ENCODE measurements around the gene PPOX.

PPOX gene

DNA sequence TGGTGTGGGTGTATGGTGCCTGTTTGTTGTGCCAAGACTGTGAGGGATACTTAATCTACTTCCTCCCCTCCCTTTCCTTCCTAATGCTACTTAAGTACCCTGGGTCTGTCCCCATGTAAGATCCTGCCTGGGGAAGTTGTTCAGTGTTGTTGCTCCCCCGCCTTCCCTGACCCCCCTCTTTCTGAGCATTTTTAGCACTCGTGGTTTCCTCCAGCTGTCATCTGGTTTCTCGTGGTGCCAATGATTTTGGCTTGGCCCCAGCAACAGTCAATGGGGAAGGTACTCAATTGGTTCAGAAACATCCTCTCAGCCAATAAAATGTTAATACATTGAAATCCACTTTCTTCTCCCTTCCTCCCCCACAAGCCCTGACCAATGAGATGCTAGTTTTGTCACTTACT, 19.1 kb downstream of the PPOX start:
- Histone ChIP-seq H3K27ac (peak overlapping the region in 1 of 2 donors; percentile 81), H3K4me3 (no peak overlapping the region)
- no peak for DNase-seq (ENCODE audit: low spot score)
- no peak for TF ChIP-seq CTCF (IDR thresholded peaks at IDR 0.05)

- no peak for DNase-seq (ENCODE audit: low spot score)
- peak overlapping the region; percentile 21 to 81 for H3K27ac ChIP-seq
- H3K4me3 ChIP-seq = no peak overlapping the region
- TF ChIP-seq CTCF (IDR thresholded peaks at IDR 0.05) = no peak
These were observed 19.6 kb downstream of the PPOX start for GRCh38 chr1:161185732-161186311.

GRCh38 chr1:161187311-161187710, 21.1 kb downstream of the PPOX start:
- no peak overlapping the region for H3K4me3 ChIP-seq

DNA sequence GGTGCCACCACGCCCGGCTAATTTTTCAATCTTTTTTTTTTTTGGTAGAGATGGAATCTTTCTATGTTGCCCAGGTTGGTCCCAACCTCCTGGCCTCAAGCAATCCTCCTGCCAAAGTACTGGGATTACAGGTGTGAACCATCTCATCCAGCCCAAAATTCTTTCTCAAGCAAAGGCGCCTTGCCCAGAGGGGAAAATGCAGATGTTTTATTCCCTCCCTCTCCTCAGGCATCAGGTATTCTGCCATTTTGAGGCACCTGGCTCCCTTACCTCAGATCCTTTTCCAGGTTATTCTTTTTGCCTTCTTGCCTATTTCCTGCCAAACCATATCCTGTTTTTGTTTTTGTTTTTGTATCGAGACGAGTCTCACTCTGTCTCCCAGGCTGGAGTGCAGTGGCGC, 22.2 kb downstream of the PPOX start:
- DNase-seq (ENCODE audit: low spot score) = no peak
- no peak for TF ChIP-seq CTCF (IDR thresholded peaks at IDR 0.05)
- no peak overlapping the region for H3K4me3 ChIP-seq
- H3K27ac ChIP-seq = no peak overlapping the region

More at GRCh38 chr1:161187311-161187710, 21.1 kb downstream of the PPOX start:
- no peak for TF ChIP-seq CTCF (IDR thresholded peaks at IDR 0.05)
- no peak for DNase-seq (ENCODE audit: low spot score)
- no peak overlapping the region for H3K27ac ChIP-seq

DNA sequence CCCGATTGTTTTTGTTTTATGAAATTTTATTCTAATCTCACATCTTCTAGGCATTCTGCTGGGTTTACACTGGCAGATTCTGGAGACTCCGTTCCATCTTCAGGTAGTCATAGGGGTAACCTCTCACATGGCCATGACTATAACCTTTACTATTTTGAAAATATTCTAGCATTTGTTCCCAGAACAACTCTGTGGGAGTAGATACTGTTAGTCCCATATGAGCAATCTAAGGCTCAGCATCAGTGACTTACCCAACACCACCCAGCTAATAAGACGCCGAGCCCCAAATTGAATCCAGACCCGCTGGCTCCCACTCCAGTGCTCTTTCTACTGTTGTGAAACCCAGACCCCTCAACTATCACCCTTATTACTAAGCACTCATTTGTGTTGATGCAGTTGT, 22.8 kb downstream of the PPOX start:
- Histone ChIP-seq H3K27ac (no peak overlapping the region), H3K4me3 (no peak overlapping the region)
- TF ChIP-seq CTCF (IDR thresholded peaks at IDR 0.05) = no peak
- no peak for DNase-seq (ENCODE audit: low spot score)

- Histone ChIP-seq H3K4me3 (no peak overlapping the region), H3K27ac (no peak overlapping the region)
- TF ChIP-seq CTCF (IDR thresholded peaks at IDR 0.05) = no peak
- no peak for DNase-seq (ENCODE audit: low spot score)
These were observed 24.8 kb downstream of the PPOX start for GRCh38 chr1:161190962-161191521.

DNA sequence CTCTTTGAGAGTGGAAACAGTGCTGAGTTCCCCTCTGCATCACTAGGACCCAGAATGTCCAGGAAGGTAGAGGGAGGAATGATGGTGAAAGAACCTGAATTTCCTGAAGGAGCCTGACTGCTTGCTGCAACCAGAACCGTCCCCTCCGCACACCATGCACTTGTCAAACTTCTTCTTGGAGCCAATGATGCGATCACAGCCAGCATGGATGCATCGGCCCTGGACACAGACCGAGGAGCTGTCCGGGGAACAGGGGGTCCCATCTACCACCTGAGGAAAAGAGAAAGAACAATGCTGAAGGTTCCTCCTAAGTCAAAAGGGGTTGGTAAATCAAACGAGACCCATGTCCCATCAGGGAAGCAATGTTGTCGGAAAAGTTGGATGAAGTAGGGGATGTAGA, 25.7 kb downstream of the PPOX start:
- no peak for DNase-seq (ENCODE audit: low spot score)
- Histone ChIP-seq H3K27ac (no peak overlapping the region), H3K4me3 (no peak overlapping the region)
- TF ChIP-seq CTCF (IDR thresholded peaks at IDR 0.05) = no peak

Measured in coronary artery (tissue), 2 donors.